Large intestine (tissue), 3 donors: ENCODE data around the gene FASLG. TPM values are rescaled to one million over a fixed set of nuclear protein-coding genes. Genes with fewer than 3 reads are reported as not detected.

ENCODE experiments used
- DNase-seq, 2 donors: peaks; one replicate each; pipeline versions ENCODE4 v3.0.0 to v3.0.0-alpha.2; 2013
- H3K27ac ChIP-seq: one replicate; pipeline ENCODE4 v1.5.1; 2013; ENCODE audit warnings: low read length
- H3K27me3 ChIP-seq: 2 replicates; pipeline ENCODE4 v1.6.1; 2013; ENCODE audit warnings: low read length; ENCODE audit not compliant: control insufficient read depth, insufficient read depth
- H3K36me3 ChIP-seq: 2 replicates; pipeline ENCODE4 v1.6.1; 2013; ENCODE audit warnings: low read length; ENCODE audit not compliant: control insufficient read depth, insufficient read depth
- H3K4me1 ChIP-seq: one replicate; pipeline ENCODE4 v1.6.1; 2013; ENCODE audit warnings: low read length; ENCODE audit not compliant: control insufficient read depth, insufficient read depth
- H3K4me3 ChIP-seq: one replicate; pipeline ENCODE4 v1.5.1; 2013; ENCODE audit warnings: low read length
- H3K9me3 ChIP-seq: one replicate; pipeline ENCODE4 v1.6.1; 2013; ENCODE audit warnings: mild to moderate bottlenecking, low read depth, low read length, moderate library complexity; ENCODE audit not compliant: control insufficient read depth
- WGBS: methylation state at CpG from one replicate; pipeline ENCODE4 v1.1.5; 2013; ENCODE audit warnings: low lambda C conversion rate; ENCODE audit not compliant: insufficient coverage; 5-methylcytosine and 5-hydroxymethylcytosine counted together
- polyA plus RNA-seq: library from polyadenylated mRNA; unstranded; fragments of 120-200 nt; gene quantifications from one replicate; pipeline ENCODE4 v1.2.1, GENCODE V29; 2013

Gene FASLG
- polyA plus RNA-seq, 1 donor, result 1.3 TPM

DNA sequence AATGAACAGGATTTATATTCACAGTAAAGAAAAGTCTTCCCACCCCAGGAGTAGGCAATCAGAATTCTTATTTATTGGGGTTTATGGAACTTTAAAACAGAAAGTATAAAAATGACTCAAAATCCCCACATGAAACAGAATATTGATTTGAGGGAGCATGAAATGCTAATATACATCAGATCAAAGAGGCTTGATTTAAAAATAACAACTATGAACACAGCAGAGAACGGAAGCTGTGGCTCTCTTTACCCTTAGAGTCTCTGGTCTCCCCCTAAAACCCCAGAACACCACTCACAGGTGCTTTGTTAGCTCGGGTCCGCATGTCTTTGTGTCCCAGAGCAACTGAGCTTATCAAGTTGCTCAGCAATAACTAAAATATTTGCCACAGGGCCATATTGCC lies 31.2 kb upstream of the FASLG start:
- no peak for DNase-seq
- Histone ChIP-seq H3K27ac (no peak overlapping the region), H3K36me3 (no peaks in the 10 kb centered on the region), H3K27me3 (no peaks in the 10 kb centered on the region), H3K9me3 (no peaks in the 10 kb centered on the region), H3K4me1 (no peaks in the 10 kb centered on the region), H3K4me3 (no peak overlapping the region)
- no CpG with 5 or more reads among the region's 3 CpGs for WGBS

DNA sequence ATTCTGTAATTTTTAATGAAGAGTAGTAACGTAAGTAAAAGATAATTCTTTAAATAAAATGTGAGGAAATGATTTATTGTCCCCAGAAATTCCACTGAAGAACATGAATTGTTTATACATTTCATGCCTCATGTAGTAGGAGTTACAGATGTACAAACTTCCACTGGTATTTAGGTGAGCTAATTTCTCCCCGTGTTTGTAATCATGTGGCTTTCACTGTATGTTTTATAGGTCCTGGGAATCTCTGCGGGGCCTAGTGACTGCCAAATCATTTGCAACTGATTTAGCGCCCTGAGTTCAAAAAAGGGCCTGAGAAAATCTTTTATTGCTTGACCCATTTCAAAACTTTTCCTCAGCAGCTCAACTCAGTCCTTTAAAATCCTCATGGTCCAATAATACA lies 30.5 kb upstream of the FASLG start:
- no peak for DNase-seq
- H3K36me3 ChIP-seq, result no peaks in the 10 kb centered on the region
- H3K27ac ChIP-seq, result no peak overlapping the region
- no peaks in the 10 kb centered on the region for H3K9me3 ChIP-seq
- 100% methylated on average over 1 of the region's 4 CpGs for WGBS
- no peaks in the 10 kb centered on the region for H3K4me1 ChIP-seq
- no peak overlapping the region for H3K4me3 ChIP-seq
- no peaks in the 10 kb centered on the region for H3K27me3 ChIP-seq

DNA sequence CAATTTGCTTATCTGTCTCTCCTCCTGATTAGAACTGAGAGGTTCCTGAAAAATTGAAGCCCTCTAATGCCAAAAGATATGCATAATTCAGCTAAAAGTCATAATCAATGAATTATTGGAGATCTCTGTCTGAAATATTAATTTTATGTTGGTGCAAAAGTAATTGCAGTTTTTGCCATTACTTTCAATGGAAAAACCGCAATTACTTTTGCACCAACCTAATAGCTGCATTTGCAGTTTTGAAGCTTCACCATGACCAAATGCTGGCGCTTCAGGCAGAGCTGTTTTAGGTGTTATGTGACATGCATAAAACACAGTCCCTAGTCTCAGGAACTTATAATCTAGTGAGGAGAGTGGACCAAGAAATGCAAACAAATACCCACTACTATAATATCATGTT lies 29.7 kb upstream of the FASLG start:
- Histone ChIP-seq H3K27me3 (no peaks in the 10 kb centered on the region), H3K4me1 (no peaks in the 10 kb centered on the region), H3K9me3 (no peaks in the 10 kb centered on the region), H3K27ac (no peak overlapping the region), H3K4me3 (no peak overlapping the region), H3K36me3 (no peaks in the 10 kb centered on the region)
- WGBS, result 100% methylated on average over 1 of the region's 2 CpGs
- no peak for DNase-seq

DNA sequence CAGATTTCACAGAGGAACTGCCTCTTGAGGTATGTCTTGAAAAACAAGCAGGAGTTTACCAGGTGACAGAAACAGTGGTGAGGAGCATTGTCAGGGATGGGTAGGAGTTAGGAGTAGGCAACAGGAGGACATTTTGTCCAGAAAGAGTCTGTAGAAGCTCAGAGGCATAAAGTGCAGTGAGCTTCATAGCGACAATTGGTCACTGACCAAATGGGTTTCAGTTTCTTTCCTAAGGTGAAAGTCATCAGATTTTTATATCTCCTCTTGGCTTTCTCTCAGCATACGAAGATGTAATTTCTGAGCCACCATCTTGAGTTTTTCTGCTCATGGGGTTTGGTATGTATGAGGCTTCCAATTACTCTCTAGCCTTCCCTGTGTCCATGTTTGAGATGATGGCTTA lies 29.3 kb upstream of the FASLG start:
- Histone ChIP-seq H3K27ac (no peak overlapping the region), H3K36me3 (no peaks in the 10 kb centered on the region), H3K4me3 (no peak overlapping the region), H3K9me3 (no peaks in the 10 kb centered on the region), H3K4me1 (no peaks in the 10 kb centered on the region), H3K27me3 (no peaks in the 10 kb centered on the region)
- no peak for DNase-seq
- WGBS, result no CpG with 5 or more reads among the region's 2 CpGs

DNA sequence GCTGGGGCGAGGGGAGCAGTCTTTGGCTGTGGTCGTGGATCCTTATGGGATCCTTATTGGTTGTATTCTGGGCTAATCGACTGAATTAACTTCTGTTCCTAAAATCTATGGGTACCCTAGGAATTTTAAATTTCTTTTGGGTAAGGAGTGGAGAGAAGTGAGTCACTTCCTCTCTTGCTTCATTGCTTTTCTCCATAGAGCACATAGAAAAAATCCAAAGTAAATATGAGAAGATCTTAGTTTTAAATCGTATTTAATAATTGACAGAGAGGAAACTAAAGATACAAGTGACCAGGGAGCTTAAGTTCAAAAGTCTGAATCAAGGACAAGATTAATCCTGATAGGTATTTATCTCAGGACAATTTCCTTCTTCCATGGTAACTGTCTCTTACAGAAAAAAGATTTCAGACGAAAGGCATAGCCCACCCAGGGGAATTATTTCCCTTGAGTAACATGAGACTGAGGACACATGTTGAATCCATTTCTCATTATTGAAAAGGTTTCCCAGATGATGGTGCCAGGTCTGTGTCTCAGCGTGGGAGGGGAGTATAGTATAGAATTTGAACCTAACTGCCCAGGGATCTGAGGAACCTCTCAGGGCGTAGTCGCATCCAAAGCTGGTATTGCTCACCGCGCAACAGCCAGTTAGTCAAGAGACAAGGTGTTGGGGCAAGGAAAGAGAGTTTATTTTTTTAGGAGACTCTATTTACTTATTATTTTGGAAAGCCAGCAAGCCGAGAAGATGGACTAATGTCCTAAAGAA lies 28.7 kb upstream of the FASLG start:
- no peaks in the 10 kb centered on the region for H3K9me3 ChIP-seq
- H3K27ac ChIP-seq, result no peak overlapping the region
- no peak overlapping the region for H3K4me3 ChIP-seq
- DNase-seq, result no peak
- no peaks in the 10 kb centered on the region for H3K4me1 ChIP-seq
- 100% methylated on average over 1 of the region's 11 CpGs for WGBS
- H3K36me3 ChIP-seq, result no peaks in the 10 kb centered on the region
- no peaks in the 10 kb centered on the region for H3K27me3 ChIP-seq

DNA sequence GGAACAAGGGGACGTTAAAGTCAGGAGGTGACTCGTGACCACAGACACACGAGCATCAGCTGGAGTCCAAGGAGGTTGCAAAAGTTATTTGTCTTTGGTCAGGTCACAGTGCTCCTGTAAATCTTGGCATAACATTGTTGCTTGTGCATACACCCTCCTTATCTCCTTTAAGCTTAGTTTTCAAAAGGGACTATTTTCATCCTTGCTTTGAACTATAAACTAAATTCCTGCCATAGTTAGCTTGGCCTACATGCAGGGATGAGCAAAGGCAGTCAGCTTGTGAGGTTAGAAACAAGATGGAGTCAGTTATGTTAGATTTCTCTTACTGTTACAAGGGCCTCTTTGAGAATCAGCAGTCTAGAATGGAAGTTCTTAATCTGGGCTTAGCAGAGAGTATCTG lies 28.0 kb upstream of the FASLG start:
- Histone ChIP-seq H3K27ac (no peak overlapping the region), H3K9me3 (no peaks in the 10 kb centered on the region), H3K27me3 (no peaks in the 10 kb centered on the region), H3K4me3 (no peak overlapping the region), H3K36me3 (no peaks in the 10 kb centered on the region), H3K4me1 (no peaks in the 10 kb centered on the region)
- WGBS, result no CpG with 5 or more reads among the region's 3 CpGs
- DNase-seq, result no peak

DNA sequence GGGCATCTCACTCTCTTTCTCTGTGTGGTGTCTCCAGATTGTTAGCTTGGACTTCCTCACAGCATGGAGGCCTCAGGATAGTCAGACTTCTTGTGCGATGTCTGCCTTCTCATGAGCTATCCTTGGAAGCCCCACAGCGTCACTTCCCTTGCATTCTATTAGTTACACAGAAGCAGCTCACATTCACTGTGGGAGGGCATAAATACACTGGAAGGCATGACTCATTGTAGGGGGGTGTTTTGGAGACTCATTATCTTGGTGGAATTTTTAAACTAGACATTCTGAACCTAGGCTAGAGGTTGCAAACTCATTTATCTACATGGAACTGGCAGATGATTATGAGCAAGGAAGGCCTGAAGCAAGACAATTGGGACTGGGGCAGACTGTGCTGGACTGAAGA lies 21.4 kb upstream of the FASLG start:
- Histone ChIP-seq H3K27me3 (peaks cover 9% of the 10 kb centered on the region), H3K36me3 (no peaks in the 10 kb centered on the region), H3K9me3 (no peaks in the 10 kb centered on the region), H3K4me3 (no peak overlapping the region), H3K27ac (no peak overlapping the region), H3K4me1 (no peaks in the 10 kb centered on the region)
- DNase-seq, result no peak
- WGBS, result no CpG with 5 or more reads among the region's 2 CpGs

DNA sequence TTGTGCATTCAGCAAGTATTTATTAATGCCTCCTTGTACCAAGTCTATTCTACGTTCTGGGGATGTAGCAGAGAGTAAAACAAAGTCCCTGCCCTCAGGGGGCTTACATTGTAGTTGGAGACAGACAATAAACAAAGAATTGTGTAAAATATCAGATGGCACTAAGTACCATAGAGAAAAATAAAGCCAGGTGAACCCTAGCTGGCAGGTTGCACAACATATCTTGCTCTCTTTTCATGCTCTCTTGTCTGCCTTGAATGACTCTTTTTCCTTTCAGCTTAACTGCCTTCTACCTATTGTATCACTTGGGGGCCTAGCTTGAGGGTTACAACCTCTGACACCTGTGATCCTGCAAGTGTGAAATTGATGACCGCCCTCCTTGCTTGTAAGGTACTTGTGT lies 20.7 kb upstream of the FASLG start:
- H3K27ac ChIP-seq, result no peak overlapping the region
- H3K36me3 ChIP-seq, result no peaks in the 10 kb centered on the region
- no peak for DNase-seq
- no peaks in the 10 kb centered on the region for H3K4me1 ChIP-seq
- H3K9me3 ChIP-seq, result no peaks in the 10 kb centered on the region
- H3K4me3 ChIP-seq, result no peak overlapping the region
- peaks cover 9% of the 10 kb centered on the region for H3K27me3 ChIP-seq
- no CpG with 5 or more reads among the region's 2 CpGs for WGBS

DNA sequence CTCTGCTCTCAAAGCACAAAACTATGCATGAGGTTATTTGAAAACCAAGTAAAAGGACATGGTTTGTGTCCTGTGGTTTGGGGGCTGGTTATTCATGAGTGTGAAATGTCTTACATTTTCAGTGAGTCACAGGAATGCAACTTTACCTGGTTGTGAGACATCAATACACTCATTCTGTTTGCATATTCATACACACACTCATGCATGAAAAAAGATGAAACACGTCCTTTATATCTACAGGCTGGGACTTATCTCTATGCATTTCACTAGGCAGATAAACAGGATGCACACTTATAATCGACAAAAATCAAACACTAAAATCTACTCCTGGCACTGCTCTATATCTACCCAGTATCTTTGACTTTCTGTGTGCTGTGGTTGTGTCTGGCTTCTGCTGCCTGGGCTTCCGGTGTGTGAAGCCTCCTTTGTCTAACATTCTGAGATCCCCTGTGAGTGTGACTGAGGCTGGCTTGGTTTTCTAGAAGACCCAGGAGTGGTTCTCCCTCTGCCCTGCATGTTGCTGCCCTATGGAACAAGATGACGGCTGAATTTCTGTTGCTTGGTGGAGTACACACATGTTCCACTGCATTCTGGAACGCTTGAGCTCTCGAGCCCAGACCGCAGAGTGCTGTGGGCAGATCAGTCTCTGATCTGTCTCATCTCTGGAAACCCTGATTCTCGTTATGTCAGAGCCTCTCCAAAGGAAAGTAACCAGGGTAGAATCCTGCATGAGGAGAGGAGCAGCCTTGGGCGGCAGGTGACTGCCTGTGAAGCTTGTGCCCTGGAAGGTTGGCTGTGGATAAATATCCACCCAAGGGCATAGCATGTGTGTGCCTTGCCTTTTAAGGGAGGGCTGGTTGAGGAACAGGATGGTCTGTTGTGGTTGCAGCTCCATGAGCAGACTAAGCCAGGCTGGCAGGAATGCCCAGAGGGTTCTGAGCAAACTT lies 19.7 kb upstream of the FASLG start:
- Histone ChIP-seq H3K4me1 (no peaks in the 10 kb centered on the region), H3K36me3 (no peaks in the 10 kb centered on the region), H3K27ac (no peak overlapping the region), H3K4me3 (no peak overlapping the region), H3K9me3 (no peaks in the 10 kb centered on the region), H3K27me3 (peaks cover 9% of the 10 kb centered on the region)
- WGBS, result no CpG with 5 or more reads among the region's 9 CpGs
- no peak for DNase-seq

DNA sequence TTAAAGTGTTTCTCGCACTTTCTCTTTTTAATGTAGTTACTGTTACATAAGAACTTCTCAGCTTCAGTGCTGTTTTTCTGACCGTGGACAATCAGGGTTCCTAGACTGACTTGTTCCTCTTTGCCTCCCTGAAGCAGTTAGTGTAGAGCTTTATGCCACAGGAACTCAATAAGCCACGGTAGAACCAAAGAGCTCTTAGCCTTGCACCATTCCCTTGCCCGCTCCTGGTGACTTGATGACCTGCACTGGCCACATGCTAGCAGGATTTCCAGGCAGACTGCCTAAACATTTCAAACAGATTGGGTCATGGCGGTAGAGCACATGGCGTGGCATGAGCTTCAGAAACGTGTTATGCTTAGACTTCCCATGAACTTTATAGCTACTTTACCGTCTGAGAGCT lies 18.8 kb upstream of the FASLG start:
- H3K36me3 ChIP-seq, result no peaks in the 10 kb centered on the region
- no peak overlapping the region for H3K27ac ChIP-seq
- no peaks in the 10 kb centered on the region for H3K4me1 ChIP-seq
- no peaks in the 10 kb centered on the region for H3K9me3 ChIP-seq
- WGBS, result 100% methylated on average over 1 of the region's 8 CpGs
- peaks cover 9% of the 10 kb centered on the region for H3K27me3 ChIP-seq
- DNase-seq, result no peak
- no peak overlapping the region for H3K4me3 ChIP-seq
